GM10266 (cell line): Measurements from ENCODE around the gene KLHL2.
"Not testable (repeated sequence)": the region's sequence is repeated elsewhere in the genome, so short reads cannot be mapped to it uniquely, and the experiment has no call there.

Experiments used
- DNase-seq: peaks from one replicate; pipeline ENCODE4 v3.0.0; 2012; ENCODE audit errors: extremely low spot score
- CTCF ChIP-seq: IDR thresholded peaks from 2 replicates; pipeline ENCODE4 v1.5.1; 2012; ENCODE audit warnings: mild to moderate bottlenecking, low read depth; ENCODE audit not compliant: control insufficient read depth, insufficient read depth; ENCODE audit errors: missing control alignments

Gene KLHL2

GRCh38 chr4:165210566-165210965, 3.2 kb downstream of the KLHL2 start:
- DNase-seq: no peak
- TF ChIP-seq CTCF: no peak

- not testable (repeated sequence) for DNase-seq
Measured at GRCh38 chr4:165212647-165213046, 5.3 kb downstream of the KLHL2 start.

GRCh38 chr4:165213404-165213803, 6.0 kb downstream of the KLHL2 start:
- not testable (repeated sequence) for DNase-seq

GRCh38 chr4:165213991-165214709, 6.8 kb downstream of the KLHL2 start:
- DNase-seq: not testable (repeated sequence)

- not testable (repeated sequence) for DNase-seq
Measured at GRCh38 chr4:165215034-165215751, 7.8 kb downstream of the KLHL2 start.

- not testable (repeated sequence) for DNase-seq
Measured at GRCh38 chr4:165215761-165216487, 8.6 kb downstream of the KLHL2 start.

- TF ChIP-seq CTCF: no peak
- no peak for DNase-seq
Measured at GRCh38 chr4:165217325-165217724, 10.0 kb downstream of the KLHL2 start.

- not testable (repeated sequence) for DNase-seq
Measured at GRCh38 chr4:165221306-165221705, 13.9 kb downstream of the KLHL2 start.

GRCh38 chr4:165221993-165222650, 14.8 kb downstream of the KLHL2 start:
- DNase-seq: not testable (repeated sequence)

GRCh38 chr4:165222651-165222994, 15.3 kb downstream of the KLHL2 start:
- no peak for TF ChIP-seq CTCF
- no peak for DNase-seq

- DNase-seq: not testable (repeated sequence)
Measured at GRCh38 chr4:165227401-165227800, 20.0 kb downstream of the KLHL2 start.

- not testable (repeated sequence) for DNase-seq
Measured at GRCh38 chr4:165229490-165230200, 22.3 kb downstream of the KLHL2 start.

- DNase-seq: not testable (repeated sequence)
Measured at GRCh38 chr4:165232623-165233433, 25.5 kb downstream of the KLHL2 start.
